A172 (cell line): ENCODE measurements around the gene RBMS3. TPM values are rescaled to one million over a fixed set of nuclear protein-coding genes. Genes with fewer than 3 reads are reported as not detected.
"Not testable (repeated sequence)": the region's sequence is repeated elsewhere in the genome, so short reads cannot be mapped to it uniquely, and the experiment has no call there.

ENCODE experiments used
- DNase-seq: peaks from one replicate; pipeline ENCODE4 v3.0.0-alpha.2; 2015; ENCODE audit warnings: low spot score
- total RNA-seq: library from RNA; depleted of rRNA; stranded (reverse); fragments of >200 nt; shearing (Covaris generic); gene quantifications from 2 replicates; pipeline ENCODE4 v1.2.3, GENCODE V29; 2014

Gene RBMS3
- total RNA-seq, 1 experiment from 2014 or later, result 14.9 TPM

GRCh38 chr3:29775340-29775739, 494.5 kb downstream of the RBMS3 start:
- no peak for DNase-seq

DNA sequence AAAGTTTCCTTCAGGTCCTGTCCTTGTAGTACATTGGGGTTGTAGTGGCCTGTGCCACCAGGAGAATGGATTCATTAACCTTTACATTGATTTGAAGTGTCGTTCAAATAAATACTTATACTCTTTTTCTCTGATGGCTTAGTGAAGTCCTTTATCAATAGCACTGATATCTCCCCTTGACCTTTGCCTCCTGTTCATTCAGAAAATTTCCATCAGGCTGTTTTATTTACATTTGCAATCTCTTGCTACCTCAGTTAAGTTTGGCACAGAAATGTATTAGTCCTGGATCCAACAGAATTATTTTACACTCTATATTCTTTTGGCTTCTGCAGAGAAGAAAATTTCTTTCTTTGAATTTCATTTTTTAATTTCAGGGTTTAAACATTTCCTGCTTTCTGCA, 497.0 kb downstream of the RBMS3 start:
- DNase-seq, result no peak

- DNase-seq, result no peak
These were observed 508.8 kb downstream of the RBMS3 start for GRCh38 chr3:29789686-29790085.

DNA sequence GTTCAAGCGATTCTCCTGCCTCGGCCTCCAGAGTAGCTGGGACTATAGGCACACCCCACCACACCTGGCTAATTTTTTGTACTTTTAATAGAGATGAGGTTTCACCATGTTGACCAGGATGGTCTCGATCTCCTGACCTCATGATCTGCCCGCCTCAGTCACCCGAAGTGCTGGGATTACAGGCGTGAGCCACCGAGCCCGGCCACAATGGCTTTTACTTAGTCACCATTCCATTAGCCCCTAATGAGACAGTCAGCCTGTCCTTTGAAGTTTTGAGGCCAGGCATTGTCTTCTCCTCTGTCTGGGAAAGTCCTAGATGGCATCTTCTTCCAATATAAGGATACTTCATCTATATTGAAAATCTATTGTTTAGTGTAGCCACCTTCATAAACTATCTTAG, 515.9 kb downstream of the RBMS3 start:
- DNase-seq, result no peak

GRCh38 chr3:29802057-29802456, 521.2 kb downstream of the RBMS3 start:
- no peak for DNase-seq

DNA sequence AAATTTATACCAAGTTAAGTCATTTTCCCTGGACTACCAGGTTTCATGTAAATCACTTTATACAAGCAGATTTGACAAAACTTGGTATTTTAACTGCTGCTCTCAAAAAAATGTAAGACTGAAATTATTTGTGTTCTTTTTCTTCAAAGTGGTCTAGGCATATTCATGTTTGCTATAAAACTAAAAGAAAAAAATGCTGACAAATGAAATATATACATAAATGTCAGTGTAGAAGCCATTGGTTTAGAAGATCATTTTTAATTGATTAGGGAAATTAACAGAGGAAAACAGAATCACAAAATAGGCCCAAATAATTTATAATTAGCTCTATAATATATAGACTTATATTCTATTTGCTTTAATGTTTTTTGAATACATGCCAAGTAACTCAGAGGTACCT, 523.2 kb downstream of the RBMS3 start:
- no peak for DNase-seq

- no peak for DNase-seq
These were observed 524.9 kb downstream of the RBMS3 start for GRCh38 chr3:29805757-29806156.

DNA sequence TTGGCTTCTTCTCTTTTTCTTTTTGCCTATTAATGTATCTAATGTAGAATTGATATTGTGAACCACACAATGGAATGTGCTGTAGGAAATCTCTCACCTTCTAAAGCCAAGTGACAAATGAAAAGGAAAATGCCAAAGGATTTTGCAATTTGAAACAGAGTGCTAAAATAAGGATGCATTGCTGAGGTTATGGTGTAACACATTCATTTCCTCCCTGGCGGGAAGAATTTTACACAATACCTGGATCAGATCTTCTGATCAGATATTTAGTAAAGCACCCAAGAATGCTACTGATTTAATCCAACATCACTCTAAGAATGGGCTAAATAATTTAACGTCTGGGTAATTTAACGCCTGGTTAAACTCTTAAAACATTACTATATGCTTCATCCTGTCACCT, 527.5 kb downstream of the RBMS3 start:
- not testable (repeated sequence) for DNase-seq

DNA sequence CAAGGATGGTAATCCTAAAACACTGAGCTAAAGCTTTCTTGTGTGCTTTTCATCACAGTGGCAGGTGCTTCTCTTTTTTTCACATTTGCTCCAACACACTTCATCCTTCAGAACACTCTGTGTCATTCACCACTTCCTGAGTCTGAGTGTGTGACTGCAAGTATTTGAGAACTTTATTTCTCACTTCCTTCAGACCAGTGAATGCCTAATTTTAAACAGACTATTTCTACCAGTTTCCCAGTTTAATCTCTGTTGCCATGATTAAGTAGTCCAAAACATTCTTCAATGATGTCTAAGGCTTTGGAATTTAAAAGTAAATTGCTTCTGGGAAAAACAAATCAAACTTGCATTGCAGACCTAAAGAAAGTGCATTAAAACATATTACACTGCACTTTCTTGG, 541.2 kb downstream of the RBMS3 start:
- peak; percentile 48 for DNase-seq

DNA sequence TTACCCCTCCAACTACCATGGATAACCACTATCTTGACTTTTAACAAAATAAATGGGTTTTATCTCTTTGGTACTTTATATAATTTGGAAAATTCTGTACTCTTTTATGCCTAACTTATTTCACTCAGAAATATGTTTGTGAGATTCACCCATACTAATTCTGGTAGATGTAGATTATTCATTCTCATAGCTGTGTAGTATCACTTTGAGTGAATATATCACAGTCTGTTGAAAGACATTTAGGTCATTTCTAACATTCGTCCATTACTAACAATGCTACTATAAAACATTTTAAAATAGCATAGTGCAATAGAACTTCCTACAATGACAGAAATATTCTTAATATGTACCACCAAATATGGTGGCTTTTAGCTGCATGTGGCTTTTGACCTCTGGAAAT, 542.4 kb downstream of the RBMS3 start:
- DNase-seq, result no peak

DNA sequence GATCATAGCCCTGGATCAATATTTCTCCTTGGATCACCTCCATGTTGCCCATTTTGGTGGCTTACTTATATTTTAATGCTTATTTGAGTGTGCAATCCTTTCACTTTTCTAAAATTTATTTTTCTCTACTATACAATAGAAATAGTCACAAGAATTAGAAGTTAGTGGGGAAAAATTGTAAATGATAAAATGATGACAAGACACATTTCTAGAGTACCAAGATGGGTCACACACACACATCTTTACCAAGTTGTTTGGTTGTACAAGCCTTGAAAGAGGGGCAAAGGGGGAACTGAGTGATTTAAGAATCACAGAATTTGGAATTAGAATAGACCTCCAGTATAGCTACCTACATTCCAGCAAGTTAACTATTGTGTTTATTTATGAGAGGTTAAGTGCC, 545.8 kb downstream of the RBMS3 start:
- no peak for DNase-seq

GRCh38 chr3:29827756-29828155, 546.9 kb downstream of the RBMS3 start:
- no peak for DNase-seq

DNA sequence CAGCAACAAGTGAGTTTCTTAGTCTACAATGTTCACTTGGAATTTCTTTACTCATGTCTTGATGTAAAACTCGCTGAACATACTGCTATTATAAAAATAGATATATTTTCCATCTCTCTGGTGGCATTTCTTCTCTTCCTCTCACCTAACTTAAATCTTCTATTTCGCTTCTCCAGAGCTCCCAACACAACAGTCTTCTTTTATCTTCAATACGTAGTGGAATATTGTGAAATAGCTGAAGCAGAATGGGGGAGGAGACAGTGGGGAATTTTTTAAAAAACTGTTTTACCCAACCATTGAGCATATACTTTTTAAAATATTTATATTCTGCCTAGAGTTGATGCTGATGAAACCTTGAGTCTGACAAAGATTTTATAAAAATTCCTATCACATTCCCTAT, 548.5 kb downstream of the RBMS3 start:
- DNase-seq, result no peak

DNA sequence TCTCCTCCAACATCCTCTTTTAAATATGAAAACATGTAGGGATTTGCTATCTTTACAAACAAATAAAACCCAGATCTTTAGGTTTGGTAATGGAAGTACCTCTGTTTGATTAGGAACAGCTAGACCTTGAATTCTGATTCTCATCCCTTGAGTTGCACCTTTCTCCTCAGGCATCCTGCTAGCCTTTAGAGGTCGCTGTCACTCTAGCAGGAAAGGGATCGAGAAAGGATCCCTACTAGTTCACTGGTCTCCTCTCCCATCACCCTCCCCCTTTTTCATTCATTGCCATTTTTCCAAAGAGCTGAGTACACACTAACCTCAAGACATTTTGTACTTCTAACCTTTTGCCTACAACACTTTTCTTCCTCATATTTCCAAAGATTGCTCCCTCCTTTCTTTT, 569.8 kb downstream of the RBMS3 start:
- no peak for DNase-seq

GRCh38 chr3:29852767-29853166, 571.9 kb downstream of the RBMS3 start:
- DNase-seq, result no peak

DNA sequence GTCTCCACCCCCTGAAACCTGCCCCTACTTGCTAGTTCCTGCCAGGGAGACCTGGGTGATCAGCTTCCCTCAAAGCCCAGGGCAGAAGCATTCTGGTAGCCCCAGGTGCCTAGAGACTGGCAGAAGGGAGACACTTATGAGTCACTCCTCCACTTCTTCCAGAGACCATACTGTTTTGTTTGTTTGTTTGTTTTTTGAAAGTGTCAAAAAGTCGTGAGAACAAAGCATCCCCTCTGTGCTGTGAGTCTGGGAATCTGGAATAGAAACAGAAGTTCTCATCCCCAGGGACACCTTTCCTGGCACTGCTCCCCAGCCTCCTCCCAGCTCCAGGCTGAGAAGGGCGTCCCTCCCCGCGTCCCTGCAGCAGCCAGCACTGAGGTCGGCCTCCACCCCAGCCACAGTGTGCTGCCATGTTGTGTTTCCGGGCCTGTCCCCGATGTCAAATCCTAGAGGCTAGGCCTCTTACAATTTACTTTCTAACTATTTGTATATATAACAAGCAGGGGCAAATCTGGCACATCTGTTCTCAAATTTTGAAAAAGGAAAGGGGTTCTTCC, 573.0 kb downstream of the RBMS3 start:
- DNase-seq, result no peak

GRCh38 chr3:29854821-29855220, 574.0 kb downstream of the RBMS3 start:
- DNase-seq, result no peak

DNA sequence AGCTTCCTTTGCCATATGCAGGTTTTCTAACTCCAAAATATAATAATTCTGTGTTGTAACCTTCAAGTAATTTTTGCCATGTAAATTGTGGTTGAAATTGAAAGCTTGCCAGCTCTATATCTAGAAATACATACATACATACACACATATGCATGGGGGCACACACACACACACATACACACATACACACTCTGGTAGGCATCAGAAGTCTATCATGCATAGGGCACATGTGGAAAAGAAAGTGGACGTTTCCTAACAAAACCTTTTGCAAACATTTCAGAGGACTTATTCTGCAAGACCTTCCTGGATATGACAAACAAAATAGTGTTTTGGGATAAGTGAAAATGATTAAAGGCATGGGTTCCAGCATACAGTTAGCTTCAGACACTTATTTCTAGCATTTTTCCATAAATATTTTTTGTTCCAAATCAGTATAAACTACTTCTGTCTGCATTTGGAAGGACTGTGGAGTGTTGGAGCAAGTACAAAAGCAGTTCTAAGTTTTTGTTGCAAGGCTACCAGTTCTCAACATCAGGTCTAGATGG, 578.9 kb downstream of the RBMS3 start:
- DNase-seq, result no peak

DNA sequence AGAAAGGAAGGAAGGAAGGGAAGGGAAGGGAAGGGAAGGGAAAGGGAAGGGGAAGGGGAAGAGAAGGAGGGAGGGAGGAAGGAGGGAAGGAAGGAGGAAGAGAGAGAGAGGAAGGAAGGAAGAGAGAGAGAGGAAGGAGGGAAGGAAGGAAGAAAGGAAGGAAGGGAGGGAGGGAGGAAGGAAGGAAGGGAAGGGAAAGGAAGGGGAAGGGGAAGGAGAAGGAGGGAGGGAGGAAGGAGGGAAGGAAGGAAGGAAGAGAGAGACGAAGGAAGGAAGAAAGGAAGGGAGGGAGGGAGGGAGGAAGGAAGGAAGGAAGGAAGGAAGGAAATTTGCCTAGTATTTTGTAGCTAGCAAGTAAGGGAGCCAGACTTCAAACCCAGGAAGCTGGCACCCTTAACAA, 583.9 kb downstream of the RBMS3 start:
- no peak for DNase-seq

GRCh38 chr3:29868543-29869101, 587.8 kb downstream of the RBMS3 start:
- DNase-seq, result no peak

DNA sequence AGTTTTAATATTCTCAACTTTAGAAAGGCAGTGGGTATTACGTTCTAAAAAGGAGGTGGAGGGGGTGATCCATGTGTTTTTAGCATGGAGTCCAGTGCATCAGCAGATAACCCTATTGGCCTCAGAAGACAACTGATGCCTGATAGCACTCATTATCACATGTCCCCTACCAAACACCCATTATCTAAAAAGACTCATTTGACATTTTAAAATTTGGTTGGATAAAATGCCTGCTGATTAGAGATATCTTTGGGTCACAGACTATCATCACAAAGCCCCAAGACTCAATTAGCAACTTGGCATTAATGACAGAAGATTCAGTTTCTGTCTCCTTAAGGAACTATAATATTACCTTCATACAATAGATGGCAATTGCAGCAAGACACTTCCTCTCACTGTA, 589.3 kb downstream of the RBMS3 start:
- DNase-seq, result no peak

GRCh38 chr3:29871087-29871486, 590.2 kb downstream of the RBMS3 start:
- no peak for DNase-seq

GRCh38 chr3:29880809-29881208, 599.9 kb downstream of the RBMS3 start:
- DNase-seq, result no peak

DNA sequence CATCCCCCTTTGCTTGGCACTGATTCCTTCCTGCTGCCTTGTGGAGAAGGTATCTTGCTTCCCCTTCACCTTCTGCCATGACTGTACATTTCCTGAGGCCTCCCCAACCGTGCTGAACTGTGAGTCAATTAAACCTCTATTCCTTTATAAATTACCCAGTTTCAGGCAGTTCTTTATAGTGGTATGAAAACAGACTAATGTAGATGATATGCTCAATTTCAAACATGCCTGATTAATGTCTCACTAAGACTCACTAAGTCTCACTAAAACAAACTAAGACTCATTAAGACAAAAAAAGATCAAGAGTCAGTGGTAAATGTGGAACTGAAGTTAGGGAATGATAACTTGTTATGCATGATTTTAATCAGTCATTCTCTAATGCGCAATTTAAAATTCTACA, 606.6 kb downstream of the RBMS3 start:
- DNase-seq, result no peak
